ENCODE data around the gene NBEA. TPM values are rescaled to one million over a fixed set of nuclear protein-coding genes. Genes with fewer than 3 reads are reported as not detected.

The NBEA gene
- total and polyA plus RNA-seq, 2 experiments from 2014 or later, result 9.1 to 29.1 TPM

DNA sequence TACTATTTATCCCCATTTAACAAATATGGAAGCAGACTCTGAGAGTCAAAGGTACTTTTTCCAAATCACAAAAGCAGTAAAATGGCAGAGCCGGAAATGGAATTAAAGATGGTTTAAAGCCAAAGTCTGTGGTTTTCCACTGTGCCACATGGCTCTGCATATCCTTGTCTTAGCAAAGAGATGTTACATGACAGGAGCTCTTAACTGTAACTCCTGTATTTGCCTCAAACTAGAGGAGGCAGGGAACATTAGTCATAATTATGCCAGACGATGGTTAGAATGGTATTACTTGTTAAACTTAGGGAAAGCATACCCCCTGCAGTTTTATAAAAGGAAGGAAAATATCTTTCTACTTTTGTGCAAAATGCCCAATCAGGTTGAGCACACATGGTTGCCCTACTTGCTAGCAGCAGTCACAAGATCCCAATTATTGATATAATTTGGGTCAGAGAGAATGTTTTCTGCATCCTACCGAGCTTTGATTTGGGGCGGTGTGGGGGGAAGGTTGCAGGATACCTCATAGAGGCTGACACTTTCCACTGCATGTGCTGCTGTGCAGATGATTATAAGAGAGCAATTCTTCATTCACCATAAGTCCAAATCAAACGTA is 576.4 kb downstream of the NBEA start:
- TF ChIP-seq, protein P1, sequence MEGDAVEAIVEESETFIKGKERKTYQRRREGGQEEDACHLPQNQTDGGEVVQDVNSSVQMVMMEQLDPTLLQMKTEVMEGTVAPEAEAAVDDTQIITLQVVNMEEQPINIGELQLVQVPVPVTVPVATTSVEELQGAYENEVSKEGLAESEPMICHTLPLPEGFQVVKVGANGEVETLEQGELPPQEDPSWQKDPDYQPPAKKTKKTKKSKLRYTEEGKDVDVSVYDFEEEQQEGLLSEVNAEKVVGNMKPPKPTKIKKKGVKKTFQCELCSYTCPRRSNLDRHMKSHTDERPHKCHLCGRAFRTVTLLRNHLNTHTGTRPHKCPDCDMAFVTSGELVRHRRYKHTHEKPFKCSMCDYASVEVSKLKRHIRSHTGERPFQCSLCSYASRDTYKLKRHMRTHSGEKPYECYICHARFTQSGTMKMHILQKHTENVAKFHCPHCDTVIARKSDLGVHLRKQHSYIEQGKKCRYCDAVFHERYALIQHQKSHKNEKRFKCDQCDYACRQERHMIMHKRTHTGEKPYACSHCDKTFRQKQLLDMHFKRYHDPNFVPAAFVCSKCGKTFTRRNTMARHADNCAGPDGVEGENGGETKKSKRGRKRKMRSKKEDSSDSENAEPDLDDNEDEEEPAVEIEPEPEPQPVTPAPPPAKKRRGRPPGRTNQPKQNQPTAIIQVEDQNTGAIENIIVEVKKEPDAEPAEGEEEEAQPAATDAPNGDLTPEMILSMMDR (conservative IDR thresholded peaks at IDR 0.05; ENCODE audit: low read depth in 2 of 2), result no peak
- TF ChIP-seq STAT1 (IDR thresholded peaks at IDR 0.05; ENCODE audit: unreplicated experiment) (no peak), ZNF331 (CRISPR knock-in tag; IDR thresholded peaks at IDR 0.05; ENCODE audit: low read depth) (no peak), ZNF462 (CRISPR knock-in tag; IDR thresholded peaks at IDR 0.05) (no peak), ZNF114 (CRISPR knock-in tag; IDR thresholded peaks at IDR 0.05) (no peak), POLR2AphosphoS5 (IDR thresholded peaks at IDR 0.05; ENCODE audit: low read depth) (no peak), NANOG (IDR thresholded peaks at IDR 0.05; ENCODE audit: borderline replicate concordance) (no peak), JUNB (IDR thresholded peaks at IDR 0.05; ENCODE audit: unreplicated experiment) (no peak), EZH2phosphoT487 (IDR thresholded peaks at IDR 0.05; ENCODE audit: unreplicated experiment) (no peak), ETS1 (IDR thresholded peaks at IDR 0.05) (no peak), CREB1 (CRISPR knock-in tag; IDR thresholded peaks at IDR 0.05; ENCODE audit: low read depth) (no peak), EZH2 (IDR thresholded peaks at IDR 0.05; ENCODE audit: low read depth, unreplicated experiment) (no peak)
- TF ChIP-seq, protein P2, sequence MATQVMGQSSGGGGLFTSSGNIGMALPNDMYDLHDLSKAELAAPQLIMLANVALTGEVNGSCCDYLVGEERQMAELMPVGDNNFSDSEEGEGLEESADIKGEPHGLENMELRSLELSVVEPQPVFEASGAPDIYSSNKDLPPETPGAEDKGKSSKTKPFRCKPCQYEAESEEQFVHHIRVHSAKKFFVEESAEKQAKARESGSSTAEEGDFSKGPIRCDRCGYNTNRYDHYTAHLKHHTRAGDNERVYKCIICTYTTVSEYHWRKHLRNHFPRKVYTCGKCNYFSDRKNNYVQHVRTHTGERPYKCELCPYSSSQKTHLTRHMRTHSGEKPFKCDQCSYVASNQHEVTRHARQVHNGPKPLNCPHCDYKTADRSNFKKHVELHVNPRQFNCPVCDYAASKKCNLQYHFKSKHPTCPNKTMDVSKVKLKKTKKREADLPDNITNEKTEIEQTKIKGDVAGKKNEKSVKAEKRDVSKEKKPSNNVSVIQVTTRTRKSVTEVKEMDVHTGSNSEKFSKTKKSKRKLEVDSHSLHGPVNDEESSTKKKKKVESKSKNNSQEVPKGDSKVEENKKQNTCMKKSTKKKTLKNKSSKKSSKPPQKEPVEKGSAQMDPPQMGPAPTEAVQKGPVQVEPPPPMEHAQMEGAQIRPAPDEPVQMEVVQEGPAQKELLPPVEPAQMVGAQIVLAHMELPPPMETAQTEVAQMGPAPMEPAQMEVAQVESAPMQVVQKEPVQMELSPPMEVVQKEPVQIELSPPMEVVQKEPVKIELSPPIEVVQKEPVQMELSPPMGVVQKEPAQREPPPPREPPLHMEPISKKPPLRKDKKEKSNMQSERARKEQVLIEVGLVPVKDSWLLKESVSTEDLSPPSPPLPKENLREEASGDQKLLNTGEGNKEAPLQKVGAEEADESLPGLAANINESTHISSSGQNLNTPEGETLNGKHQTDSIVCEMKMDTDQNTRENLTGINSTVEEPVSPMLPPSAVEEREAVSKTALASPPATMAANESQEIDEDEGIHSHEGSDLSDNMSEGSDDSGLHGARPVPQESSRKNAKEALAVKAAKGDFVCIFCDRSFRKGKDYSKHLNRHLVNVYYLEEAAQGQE (IDR thresholded peaks at IDR 0.05; ENCODE audit: unreplicated experiment), result no peak
- DNase-seq (ENCODE audit: low spot score) (no peak), ATAC-seq (no peak)
- H3K79me2 ChIP-seq (replicated peaks; ENCODE audit: insufficient read depth), result no peaks in the 10 kb centered on the region
- no peak overlapping the region for H3K4me3 ChIP-seq
- no peaks in the 10 kb centered on the region for H3K27me3 Mint-ChIP-seq (ENCODE audit: insufficient read depth, low read depth, poor library complexity)
- peaks cover 6% of the 10 kb centered on the region for H3K36me3 Mint-ChIP-seq (ENCODE audit: low read depth)
- H3K4me2 ChIP-seq, result no peak overlapping the region
- H3K27ac ChIP-seq (ENCODE audit: low read depth), result no peak overlapping the region
- no peaks in the 10 kb centered on the region for H3K9me2 ChIP-seq (ENCODE audit: insufficient read depth)
- H3K27me3 ChIP-seq (ENCODE audit: insufficient read depth), result no peaks in the 10 kb centered on the region
- no peaks in the 10 kb centered on the region for H4K20me1 ChIP-seq (replicated peaks; ENCODE audit: insufficient read depth)
- H3K4me1 Mint-ChIP-seq, result peaks cover 21% of the 10 kb centered on the region
- H3K4me1 ChIP-seq (ENCODE audit: insufficient read depth), result peaks cover 21% of the 10 kb centered on the region
- no peaks in the 10 kb centered on the region for H3K36me3 ChIP-seq (ENCODE audit: insufficient read depth)
- H3K27ac Mint-ChIP-seq, result no peak overlapping the region
- no peaks in the 10 kb centered on the region for H3F3A ChIP-seq (replicated peaks; ENCODE audit: low read depth)
- H3K4me3 Mint-ChIP-seq, result no peak overlapping the region
- peaks cover 4% of the 10 kb centered on the region; the same call in 1 of the 3 replicates for H3K9me3 Mint-ChIP-seq
- no peak overlapping the region for H2AFZ ChIP-seq

All from GM23338 (cell line).